Upper lobe of right lung (tissue), 1 donor: ENCODE data around the gene RAD9A. TPM values are rescaled to one million over a fixed set of nuclear protein-coding genes. Genes with fewer than 3 reads are reported as not detected.
"Not testable (repeated sequence)": the region's sequence is repeated elsewhere in the genome, so short reads cannot be mapped to it uniquely, and the experiment has no call there.

Experiments used
- ATAC-seq: fragments of 200-7000 bp; cut with Tn5 transposase; one replicate; pipeline ENCODE4 v1.9.1; 2020; ENCODE audit warnings: mild to moderate bottlenecking, moderate library complexity
- DNase-seq: peaks from one replicate; pipeline ENCODE4 v3.0.0-alpha.2; 2020
- H3K27ac ChIP-seq: fragments of 200-600 bp; one replicate; pipeline ENCODE4 v1.8.0; 2022
- H3K27me3 ChIP-seq: fragments of 200-600 bp; one replicate; pipeline ENCODE4 v1.8.0; 2022; ENCODE audit warnings: mild to moderate bottlenecking
- H3K36me3 ChIP-seq: fragments of 200-600 bp; one replicate; pipeline ENCODE4 v1.8.0; 2022
- H3K4me1 ChIP-seq: fragments of 200-600 bp; one replicate; pipeline ENCODE4 v1.8.0; 2022
- H3K4me3 ChIP-seq: fragments of 200-600 bp; one replicate; pipeline ENCODE4 v1.8.0; 2022; ENCODE audit warnings: mild to moderate bottlenecking
- H3K9me3 ChIP-seq: fragments of 200-600 bp; one replicate; pipeline ENCODE4 v1.8.0; 2022
- CTCF ChIP-seq: fragments of 200-600 bp; IDR thresholded peaks from one replicate; pipeline ENCODE4 v1.8.0; 2022; ENCODE audit warnings: antibody characterized with exemption
- intact Hi-C: fragments of 100-400 bp; cut with DNase I; formaldehyde crosslinking; loops from one replicate; pipeline ENCODE4 v1.11.0; 2022
- total RNA-seq: library from RNA; stranded (reverse); fragmentation: NEBNext Ultra II Directional; extraction: Animal tissue kit (Norgen Biotek cat#: 25700); gene quantifications from one replicate; pipeline ENCODE4 v1.2.1, GENCODE V29; 2021
- donor health status: DM: no; HTN: yes; CAD: no; lungs with severe emphysema.

Gene RAD9A
- total RNA-seq, 1 donor from 2014 or later = 20.7 TPM

- Histone ChIP-seq H3K9me3 (no peaks in the 10 kb centered on the region), H3K27ac (no peak overlapping the region), H3K27me3 (no peaks in the 10 kb centered on the region), H3K4me3 (no peak overlapping the region), H3K4me1 (peaks cover 40% of the 10 kb centered on the region), H3K36me3 (peaks cover 55% of the 10 kb centered on the region)
- ATAC-seq (no peak), DNase-seq (no peak)
- TF ChIP-seq CTCF = no peak
- intact Hi-C loops = no loop called here
Measured at GRCh38 chr11:67398661-67399563, 7.1 kb downstream of the RAD9A start.

- Histone ChIP-seq H3K9me3 (no peaks in the 10 kb centered on the region), H3K27ac (peak overlapping the region; percentile 93), H3K4me1 (peaks cover 40% of the 10 kb centered on the region), H3K4me3 (peak overlapping the region; percentile 98), H3K27me3 (no peaks in the 10 kb centered on the region), H3K36me3 (peaks cover 51% of the 10 kb centered on the region)
- TF ChIP-seq CTCF = no peak
- no peak for DNase-seq
- intact Hi-C loops = loop anchor here (10.0 kb wide), 1 partner anchor 104 kb away; the partner anchor contains the start of genes CDK2AP2 and PITPNM1
- no peak for ATAC-seq
Measured at GRCh38 chr11:67400251-67400941, 8.6 kb downstream of the RAD9A start.

- TF ChIP-seq CTCF = no peak
- H3K4me3 ChIP-seq = peak overlapping the region; percentile 98
- no peaks in the 10 kb centered on the region for H3K27me3 ChIP-seq
- ATAC-seq (no peak), DNase-seq (no peak)
- peak overlapping the region; percentile 93 for H3K27ac ChIP-seq
- H3K4me1 ChIP-seq = peaks cover 40% of the 10 kb centered on the region
- H3K9me3 ChIP-seq = no peaks in the 10 kb centered on the region
- intact Hi-C loops = loop anchor here (10.0 kb wide), 1 partner anchor 104 kb away; the partner anchor contains the start of genes CDK2AP2 and PITPNM1
- peaks cover 45% of the 10 kb centered on the region for H3K36me3 ChIP-seq
Measured at GRCh38 chr11:67400942-67401494, 9.2 kb downstream of the RAD9A start.

GRCh38 chr11:67401495-67402191 is 9.9 kb downstream of the RAD9A start, which contains the start of gene PPP1CA:
Gene PPP1CA, minus strand, starts transcription at chr11:67401858. Its CDS starts 76 bp downstream, at chr11:67401782.
- peak within 1 kb of the TSS; percentile 98 for H3K4me3 ChIP-seq
- peaks cover 40% of the 10 kb centered on the region for H3K36me3 ChIP-seq
- peak within 1 kb of the TSS; percentile 93 for H3K27ac ChIP-seq
- intact Hi-C loops = loop anchor here (10.0 kb wide), 1 partner anchor 103 kb away; the partner anchor contains the start of genes CDK2AP2 and PITPNM1
- TF ChIP-seq CTCF = peak; percentile 23
- peak; percentile 93 for ATAC-seq
- no peaks in the 10 kb centered on the region for H3K9me3 ChIP-seq
- peak; percentile 96 for DNase-seq
- no peaks in the 10 kb centered on the region for H3K27me3 ChIP-seq
- H3K4me1 ChIP-seq = peaks cover 44% of the 10 kb centered on the region

GRCh38 chr11:67402192-67402839 is 10.5 kb downstream of the RAD9A start:
- not testable (repeated sequence) for ATAC-seq, DNase-seq, H3K9me3 ChIP-seq, H3K27me3 ChIP-seq
- Histone ChIP-seq H3K27ac (peak overlapping the region; percentile 91), H3K36me3 (peaks cover 33% of the 10 kb centered on the region), H3K4me3 (peak overlapping the region; percentile 50), H3K4me1 (peaks cover 37% of the 10 kb centered on the region)
- intact Hi-C loops = loop anchor here (10.0 kb wide), 1 partner anchor 102 kb away; the partner anchor contains the start of genes CDK2AP2 and PITPNM1

- H3K27me3 ChIP-seq, ATAC-seq, H3K9me3 ChIP-seq, DNase-seq: not testable (repeated sequence)
- peak overlapping the region; percentile 49 for H3K4me3 ChIP-seq
- peaks cover 25% of the 10 kb centered on the region for H3K36me3 ChIP-seq
- H3K27ac ChIP-seq = peak overlapping the region; percentile 72
- intact Hi-C loops = loop anchor here (10.0 kb wide), 1 partner anchor 102 kb away; the partner anchor contains the start of genes CDK2AP2 and PITPNM1
- peaks cover 36% of the 10 kb centered on the region for H3K4me1 ChIP-seq
Measured at GRCh38 chr11:67403085-67403484, 11.3 kb downstream of the RAD9A start.
